Endothelial cell (in vitro differentiated cells): ENCODE measurements around the gene TP63. TPM values are rescaled to one million over a fixed set of nuclear protein-coding genes. Genes with fewer than 3 reads are reported as not detected.

Experiments
- DNase-seq: peaks from one replicate; pipeline ENCODE4 v3.0.0; 2021; ENCODE audit warnings: low spot score
- H3K27ac Mint-ChIP-seq: one replicate; pipeline ENCODE4 v1.8.0; 2021; ENCODE audit warnings: mixed read lengths, inconsistent platforms; ENCODE audit not compliant: unreplicated experiment
- H3K27me3 Mint-ChIP-seq: one replicate; pipeline ENCODE4 v1.8.0; 2021; ENCODE audit warnings: mild to moderate bottlenecking, moderate library complexity, mixed read lengths, inconsistent platforms; ENCODE audit not compliant: unreplicated experiment
- H3K36me3 Mint-ChIP-seq: one replicate; pipeline ENCODE4 v1.8.0; 2021; ENCODE audit warnings: mild to moderate bottlenecking, low read depth, mixed read lengths, inconsistent platforms; ENCODE audit not compliant: unreplicated experiment
- H3K4me1 Mint-ChIP-seq: one replicate; pipeline ENCODE4 v1.8.0; 2021; ENCODE audit warnings: mild to moderate bottlenecking, mixed read lengths, inconsistent platforms; ENCODE audit not compliant: unreplicated experiment
- H3K4me3 Mint-ChIP-seq: one replicate; pipeline ENCODE4 v1.8.0; 2021; ENCODE audit warnings: mild to moderate bottlenecking, mixed read lengths, inconsistent platforms; ENCODE audit not compliant: unreplicated experiment
- H3K9me3 Mint-ChIP-seq: one replicate; pipeline ENCODE4 v1.8.0; 2021; ENCODE audit warnings: mixed read lengths, inconsistent platforms; ENCODE audit not compliant: unreplicated experiment
- total RNA-seq: library from RNA; stranded (reverse); fragmentation: NEBNext Ultra II Directional; extraction: Animal tissue kit (Norgen Biotek cat#: 25700); gene quantifications from one replicate; pipeline ENCODE4 v1.2.1, GENCODE V29; 2021; ENCODE audit not compliant: unreplicated experiment
- TF ChIP-seq, protein P1 (sequence below): fragments of 200-600 bp; sonication (generic); IDR thresholded peaks from one replicate; pipeline ENCODE4 v1.5.0; 2021; ENCODE audit warnings: antibody characterized with exemption; ENCODE audit not compliant: unreplicated experiment

Gene TP63
- total RNA-seq, 1 donor from 2014 or later, result 1.0 TPM

DNA sequence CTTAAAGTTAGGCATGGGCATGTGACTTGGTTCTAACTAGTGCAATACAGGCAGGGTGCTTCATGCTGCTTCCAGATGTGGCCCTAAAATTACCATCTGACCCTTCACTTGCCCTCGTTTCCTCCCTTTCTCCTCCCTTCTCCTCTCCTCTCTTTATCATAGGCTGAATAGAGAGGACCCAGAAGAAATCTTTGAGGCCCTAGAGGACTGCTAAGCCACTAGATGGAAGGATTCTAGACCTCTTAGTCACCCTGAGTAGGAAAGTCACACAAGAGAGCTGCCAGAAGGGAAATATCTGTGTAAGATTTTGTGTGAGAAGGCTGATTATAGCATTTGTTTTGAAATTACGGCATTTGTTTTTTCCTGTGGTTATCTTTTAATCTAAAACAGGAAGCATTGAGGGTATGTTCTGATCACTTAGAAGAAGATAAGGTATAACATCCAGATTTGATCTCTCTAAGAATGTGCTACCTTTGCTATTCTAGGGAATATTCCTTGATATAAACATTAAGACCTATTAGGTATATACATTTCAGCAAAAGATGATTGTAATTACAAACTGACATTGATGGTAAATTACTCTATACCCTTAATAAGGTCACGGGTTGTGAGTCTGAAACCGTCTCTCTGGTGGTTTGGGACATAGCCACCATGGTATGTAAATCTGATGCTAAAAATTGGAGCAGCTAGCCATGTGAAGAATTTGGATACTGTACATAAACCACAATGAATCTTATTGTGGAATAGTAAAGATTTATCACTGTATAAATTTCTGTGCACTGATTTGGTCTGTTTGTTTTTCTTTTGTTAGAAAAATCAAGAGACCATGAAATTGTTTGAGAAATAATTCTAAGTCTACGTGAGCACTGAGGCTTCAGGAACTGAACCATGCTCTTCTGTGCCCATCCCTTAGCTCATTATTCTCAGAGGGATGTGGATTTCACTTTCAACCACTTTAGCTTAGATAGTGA is 84.1 kb downstream of the TP63 start:
- no peak for DNase-seq
- Mint-ChIP-seq H3K4me3 (no peak overlapping the region), H3K36me3 (no peaks in the 10 kb centered on the region), H3K9me3 (no peaks in the 10 kb centered on the region), H3K4me1 (peaks cover 8% of the 10 kb centered on the region), H3K27ac (no peak overlapping the region), H3K27me3 (no peaks in the 10 kb centered on the region)
- TF ChIP-seq, protein P1, sequence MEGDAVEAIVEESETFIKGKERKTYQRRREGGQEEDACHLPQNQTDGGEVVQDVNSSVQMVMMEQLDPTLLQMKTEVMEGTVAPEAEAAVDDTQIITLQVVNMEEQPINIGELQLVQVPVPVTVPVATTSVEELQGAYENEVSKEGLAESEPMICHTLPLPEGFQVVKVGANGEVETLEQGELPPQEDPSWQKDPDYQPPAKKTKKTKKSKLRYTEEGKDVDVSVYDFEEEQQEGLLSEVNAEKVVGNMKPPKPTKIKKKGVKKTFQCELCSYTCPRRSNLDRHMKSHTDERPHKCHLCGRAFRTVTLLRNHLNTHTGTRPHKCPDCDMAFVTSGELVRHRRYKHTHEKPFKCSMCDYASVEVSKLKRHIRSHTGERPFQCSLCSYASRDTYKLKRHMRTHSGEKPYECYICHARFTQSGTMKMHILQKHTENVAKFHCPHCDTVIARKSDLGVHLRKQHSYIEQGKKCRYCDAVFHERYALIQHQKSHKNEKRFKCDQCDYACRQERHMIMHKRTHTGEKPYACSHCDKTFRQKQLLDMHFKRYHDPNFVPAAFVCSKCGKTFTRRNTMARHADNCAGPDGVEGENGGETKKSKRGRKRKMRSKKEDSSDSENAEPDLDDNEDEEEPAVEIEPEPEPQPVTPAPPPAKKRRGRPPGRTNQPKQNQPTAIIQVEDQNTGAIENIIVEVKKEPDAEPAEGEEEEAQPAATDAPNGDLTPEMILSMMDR, result no peak

DNA sequence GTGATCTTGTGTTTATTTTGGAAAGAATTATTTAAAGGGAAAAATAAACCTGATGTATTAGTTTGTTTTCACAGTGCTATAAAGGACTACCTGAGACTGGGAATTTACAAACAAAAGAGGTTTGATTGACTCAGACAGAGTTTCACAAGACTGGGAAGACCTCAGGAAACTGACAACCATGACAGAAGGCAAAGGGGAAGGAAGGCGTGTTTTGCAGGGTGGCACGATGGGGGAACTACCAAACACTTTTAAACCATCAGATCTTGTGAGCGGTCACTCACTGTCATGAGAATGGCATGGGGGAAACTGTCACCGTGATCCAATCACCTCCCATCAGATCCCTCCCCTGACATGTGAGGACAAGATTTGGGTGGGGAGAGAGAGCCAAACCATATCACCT is 87.0 kb downstream of the TP63 start:
- no peak overlapping the region for H3K27ac Mint-ChIP-seq
- H3K4me3 Mint-ChIP-seq, result no peak overlapping the region
- no peaks in the 10 kb centered on the region for H3K9me3 Mint-ChIP-seq
- TF ChIP-seq, protein P1, result no peak
- no peaks in the 10 kb centered on the region for H3K27me3 Mint-ChIP-seq
- H3K36me3 Mint-ChIP-seq, result no peaks in the 10 kb centered on the region
- peaks cover 16% of the 10 kb centered on the region for H3K4me1 Mint-ChIP-seq
- no peak for DNase-seq

GRCh38 chr3:189720736-189721417 is 89.7 kb downstream of the TP63 start:
- no peak overlapping the region for H3K4me3 Mint-ChIP-seq
- H3K27me3 Mint-ChIP-seq, result no peaks in the 10 kb centered on the region
- peaks cover 16% of the 10 kb centered on the region for H3K4me1 Mint-ChIP-seq
- H3K27ac Mint-ChIP-seq, result no peak overlapping the region
- no peaks in the 10 kb centered on the region for H3K9me3 Mint-ChIP-seq
- no peaks in the 10 kb centered on the region for H3K36me3 Mint-ChIP-seq
- TF ChIP-seq, protein P1, result no peak
- DNase-seq, result no peak

GRCh38 chr3:189721873-189722665 is 90.9 kb downstream of the TP63 start:
- H3K4me1 Mint-ChIP-seq, result peaks cover 16% of the 10 kb centered on the region
- H3K36me3 Mint-ChIP-seq, result no peaks in the 10 kb centered on the region
- no peak overlapping the region for H3K27ac Mint-ChIP-seq
- H3K27me3 Mint-ChIP-seq, result no peaks in the 10 kb centered on the region
- H3K4me3 Mint-ChIP-seq, result no peak overlapping the region
- TF ChIP-seq, protein P1, result no peak
- no peak for DNase-seq
- H3K9me3 Mint-ChIP-seq, result no peaks in the 10 kb centered on the region
